ENCODE measurements around the gene RNF223.

GRCh38 chr1:1091344-1092148 lies 17.4 kb upstream of the RNF223 start:
- TF ChIP-seq CTCF (IDR thresholded peaks at IDR 0.05), result no peak
- TF ChIP-seq POLR2A (IDR thresholded peaks at IDR 0.05), result no peak
